Immature natural killer cell (primary cell): ENCODE results near the gene GDPD5. TPM values are rescaled to one million over a fixed set of nuclear protein-coding genes. Genes with fewer than 3 reads are reported as not detected.

Source experiments
- DNase-seq, 3 donors: peaks; one replicate each; pipeline ENCODE4 v3.0.0; 2022; ENCODE audit warnings: mixed read lengths in 1 of 3
- H3K27ac Mint-ChIP-seq, 6 donors: one replicate each; pipeline ENCODE4 v1.8.0; 2020; ENCODE audit warnings: mixed read lengths in 6 of 6, mild to moderate bottlenecking in 5 of 6, inconsistent platforms in 4 of 6, moderate library complexity in 3 of 6
- H3K27me3 Mint-ChIP-seq, 3 donors: one replicate each; pipeline ENCODE4 v1.8.0; 2020 to 2021; ENCODE audit warnings: low read depth in 3 of 3, mild to moderate bottlenecking in 3 of 3, mixed read lengths in 3 of 3, moderate library complexity in 3 of 3, inconsistent platforms in 1 of 3
- H3K36me3 Mint-ChIP-seq, 3 donors: one replicate each; pipeline ENCODE4 v1.8.0; 2020; ENCODE audit warnings: mixed read lengths in 3 of 3, inconsistent platforms in 2 of 3, mild to moderate bottlenecking in 2 of 3
- H3K4me1 Mint-ChIP-seq, 2 donors: one replicate each; pipeline ENCODE4 v1.8.0; 2020; ENCODE audit warnings: inconsistent platforms in 2 of 2, mild to moderate bottlenecking in 2 of 2, mixed read lengths in 2 of 2, moderate library complexity in 1 of 2
- H3K4me3 Mint-ChIP-seq, 5 donors: one replicate each; pipeline ENCODE4 v1.8.0; 2020; ENCODE audit warnings: mild to moderate bottlenecking in 5 of 5, mixed read lengths in 5 of 5, inconsistent platforms in 3 of 5, moderate library complexity in 3 of 5
- H3K9me3 Mint-ChIP-seq, 6 donors: one replicate each; pipeline ENCODE4 v1.8.0; 2020; ENCODE audit warnings: mild to moderate bottlenecking in 6 of 6, mixed read lengths in 6 of 6, inconsistent platforms in 4 of 6, moderate library complexity in 3 of 6
- polyA plus RNA-seq, 3 donors: library from polyadenylated mRNA; unstranded; fragments of 300-500 nt; fragmentation: Illumina TruSeq; gene quantifications; one replicate each; pipeline ENCODE4 v1.2.3, GENCODE V29; 2021

GDPD5 gene
- polyA plus RNA-seq, 3 donors from 2014 or later: 1.8 to 9.2 (median 4.1) TPM

DNA sequence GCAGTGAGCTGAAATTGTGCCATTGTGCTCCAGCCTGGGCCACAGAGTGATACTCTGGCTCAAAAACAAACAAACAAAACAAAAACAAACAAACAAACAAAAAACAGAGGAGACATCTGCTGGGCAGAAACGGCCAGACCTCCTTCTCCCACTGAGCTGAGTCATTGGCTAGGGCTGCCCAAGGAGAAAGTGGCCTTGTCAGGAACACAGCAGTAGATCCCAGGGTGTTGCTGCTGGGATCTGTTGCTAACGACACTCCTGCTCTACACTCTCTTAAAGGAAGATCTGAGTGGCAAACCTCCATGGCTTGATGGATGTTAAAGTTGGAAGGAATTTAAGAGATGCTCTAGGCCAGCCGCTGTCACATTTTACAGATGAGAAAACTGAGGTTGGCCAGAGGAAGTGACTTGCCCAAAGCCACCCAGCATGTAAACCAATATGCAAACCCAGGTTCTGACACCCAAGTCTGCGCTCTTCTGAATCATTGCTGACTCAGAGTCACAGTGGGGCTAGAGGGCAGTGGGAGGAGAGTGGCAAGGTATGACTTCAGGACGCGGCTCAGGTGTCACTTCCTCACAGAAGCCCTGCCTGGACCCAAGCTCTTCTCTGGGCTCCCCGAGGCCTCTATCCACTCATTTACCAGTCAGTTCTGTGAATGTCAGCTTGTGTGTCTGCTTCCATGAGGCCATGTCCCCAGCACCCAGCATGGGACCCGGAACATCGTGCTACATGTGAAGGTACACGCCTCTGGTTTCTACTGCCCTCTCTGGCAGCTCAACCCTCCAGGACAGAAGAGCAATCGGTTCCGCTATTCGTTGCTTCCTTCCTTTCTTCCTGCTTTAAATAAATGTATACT, 11.3 kb upstream of the GDPD5 start:
- Mint-ChIP-seq H3K27ac (peak overlapping the region; percentile 92 to 96 (median 94)), H3K4me3 (peak overlapping the region; percentile 68 to 86 (median 75)), H3K27me3 (peaks cover 3 to 8% (median 7%) of the 10 kb centered on the region in 3 donors), H3K9me3 (no peaks in the 10 kb centered on the region), H3K4me1 (peaks cover 52 to 57% of the 10 kb centered on the region in 2 donors), H3K36me3 (peaks cover 0 to 5% (median 4%) of the 10 kb centered on the region in 3 donors)
- peak; percentile 77 to 85 (median 80) for DNase-seq

DNA sequence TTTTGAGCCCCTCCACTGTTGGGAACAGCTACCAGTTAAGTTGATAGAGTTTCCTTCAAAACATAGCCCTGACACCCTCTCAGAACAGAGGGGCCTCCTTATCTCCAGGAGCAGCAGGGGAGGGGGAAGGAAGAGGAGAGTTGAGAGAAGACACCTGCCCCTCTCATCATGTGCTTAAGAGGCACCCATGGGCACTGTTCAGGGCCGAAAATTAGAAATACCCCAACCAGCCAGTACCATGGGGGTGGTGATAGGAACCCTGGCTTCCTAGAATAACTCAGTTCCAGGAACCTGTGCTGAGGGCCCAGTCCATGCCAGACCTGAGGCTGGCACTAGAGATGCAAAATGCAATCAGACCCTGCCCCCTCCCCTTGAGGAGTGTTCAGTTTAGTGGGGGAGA, 9.3 kb upstream of the GDPD5 start:
- H3K4me3 Mint-ChIP-seq: peak overlapping the region; percentile 3 to 64 (median 29)

DNA sequence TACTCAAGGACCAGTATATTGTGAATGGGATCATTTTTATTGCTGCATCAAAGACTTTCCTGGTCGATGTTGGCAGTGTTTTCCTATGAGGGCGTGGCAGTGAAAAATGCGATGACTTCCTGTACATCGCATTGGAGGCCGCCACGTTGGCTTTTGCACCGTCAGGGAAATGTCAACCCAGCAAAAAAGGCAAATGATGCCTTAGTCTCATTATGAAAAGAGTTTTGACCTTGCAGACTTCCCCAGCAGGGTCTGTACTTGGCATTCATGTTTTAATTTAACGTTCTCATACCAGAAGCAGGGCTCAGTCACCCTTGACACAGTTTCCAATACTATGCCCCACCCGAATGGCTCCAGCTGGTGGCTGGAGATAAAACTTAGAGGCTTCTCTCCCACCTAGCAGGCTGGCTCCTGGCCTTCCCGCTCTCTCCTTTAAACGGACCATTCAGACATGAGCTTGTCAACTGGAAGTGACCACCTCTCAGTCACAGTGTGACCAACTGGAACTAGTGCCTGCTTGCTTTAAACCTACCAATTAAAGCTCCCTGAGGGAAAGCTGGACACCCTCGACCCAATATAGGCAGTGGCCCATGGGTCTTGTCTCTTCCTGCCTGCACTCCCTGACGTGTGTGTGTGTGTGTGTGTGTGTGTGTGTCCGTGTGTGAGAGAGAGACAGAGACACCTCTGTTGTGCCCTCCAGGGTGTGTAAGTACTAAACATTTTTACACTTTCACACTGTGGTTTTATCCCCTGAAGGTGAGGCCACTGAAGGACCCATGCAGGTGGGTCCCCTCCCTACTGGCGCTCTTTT, 8.7 kb upstream of the GDPD5 start:
- Mint-ChIP-seq H3K36me3 (peaks cover 0 to 5% (median 4%) of the 10 kb centered on the region in 3 donors), H3K27ac (peak overlapping the region in 5 of 6 donors; percentile 20 to 73 (median 54)), H3K27me3 (peaks cover 6 to 14% (median 10%) of the 10 kb centered on the region in 3 donors), H3K4me3 (peak overlapping the region; percentile 3 to 64 (median 29)), H3K4me1 (peaks cover 57 to 60% of the 10 kb centered on the region in 2 donors), H3K9me3 (peaks cover 0 to under 1% (median 0%) of the 10 kb centered on the region in 6 donors)
- DNase-seq: no peak

More for the DNA sequence above, 9.3 kb upstream of the GDPD5 start:
- Mint-ChIP-seq H3K4me1 (peaks cover 57 to 60% of the 10 kb centered on the region in 2 donors), H3K36me3 (peaks cover 0 to 5% (median 4%) of the 10 kb centered on the region in 3 donors), H3K27me3 (peaks cover 6 to 15% (median 10%) of the 10 kb centered on the region in 3 donors), H3K27ac (peak overlapping the region in 3 of 6 donors; percentile 54 to 73 (median 65)), H3K9me3 (no peaks in the 10 kb centered on the region)
- DNase-seq: no peak

DNA sequence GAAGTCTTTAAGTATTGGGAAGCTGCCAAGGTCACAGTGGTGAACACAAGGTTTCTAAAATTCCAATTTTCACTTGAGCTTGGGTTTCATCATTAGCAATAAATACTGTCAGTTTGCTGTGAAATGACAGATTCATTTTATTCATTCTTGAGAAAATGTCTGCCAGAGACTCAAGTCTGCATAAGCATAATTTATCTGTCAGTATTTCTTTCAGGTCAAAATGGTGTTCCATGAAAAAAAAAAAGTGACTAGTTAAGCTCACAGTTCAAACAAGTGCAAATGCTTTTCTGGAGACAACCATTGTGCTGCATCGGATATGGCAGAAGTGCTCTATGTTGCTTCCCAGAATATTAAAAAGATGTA, 8.1 kb upstream of the GDPD5 start:
- H3K27ac Mint-ChIP-seq: peak overlapping the region in 1 of 6 donors; percentile 26
- peaks cover 6 to 13% (median 8%) of the 10 kb centered on the region in 3 donors for H3K27me3 Mint-ChIP-seq
- H3K4me3 Mint-ChIP-seq: peak overlapping the region in 2 of 5 donors; percentile 62 to 64
- peaks cover 0 to 1% (median 0%) of the 10 kb centered on the region in 6 donors for H3K9me3 Mint-ChIP-seq
- peaks cover 57 to 60% of the 10 kb centered on the region in 2 donors for H3K4me1 Mint-ChIP-seq
- no peak for DNase-seq
- H3K36me3 Mint-ChIP-seq: peaks cover 0 to 5% (median 0%) of the 10 kb centered on the region in 3 donors

DNA sequence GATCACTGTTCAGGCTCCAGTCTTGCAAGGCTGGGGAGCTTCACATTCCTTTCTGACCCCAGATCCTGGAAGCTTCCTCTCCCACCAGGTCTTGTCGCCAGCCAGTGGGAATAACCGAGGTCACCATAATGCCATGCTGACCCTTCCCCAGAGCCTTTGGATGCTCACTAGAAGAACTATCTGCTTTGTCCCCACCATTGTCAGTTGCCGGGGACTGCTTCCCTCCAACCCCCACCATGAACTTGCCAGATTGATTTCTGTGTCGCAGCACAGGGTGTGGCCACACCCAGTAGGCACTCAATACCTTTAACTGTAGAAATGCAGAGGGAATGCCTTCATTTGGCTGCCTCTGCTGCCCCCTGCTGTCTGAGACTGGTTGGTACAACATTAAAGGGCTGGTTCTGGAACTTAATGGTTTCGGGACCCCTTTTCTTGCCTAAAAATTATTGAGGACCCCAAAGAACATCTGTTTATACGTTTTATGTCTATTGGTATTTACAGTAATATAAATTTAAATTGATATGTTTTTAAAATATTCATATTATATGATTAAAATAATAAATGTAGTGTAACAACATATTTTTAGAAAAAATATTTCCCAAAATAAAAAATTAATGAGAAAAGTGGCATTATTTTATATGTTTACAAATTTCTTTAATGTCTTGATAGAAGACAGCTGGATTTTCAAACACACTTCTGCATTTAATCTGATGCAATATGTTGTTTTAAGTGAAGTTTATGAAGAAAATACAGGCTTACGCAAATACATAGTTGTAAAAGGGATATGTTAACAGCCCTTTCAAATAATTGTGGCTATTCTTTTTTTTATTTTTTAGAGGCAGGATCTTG, 6.7 kb upstream of the GDPD5 start:
- H3K4me1 Mint-ChIP-seq: peaks cover 44 to 46% of the 10 kb centered on the region in 2 donors
- DNase-seq: peak; percentile 73 to 78 (median 75)
- peaks cover 4 to 11% (median 8%) of the 10 kb centered on the region in 3 donors for H3K27me3 Mint-ChIP-seq
- no peaks in the 10 kb centered on the region for H3K36me3 Mint-ChIP-seq
- peak overlapping the region in 3 of 6 donors; percentile 6 to 72 (median 17) for H3K27ac Mint-ChIP-seq
- peaks cover 0 to 1% (median 0%) of the 10 kb centered on the region in 6 donors for H3K9me3 Mint-ChIP-seq
- peak overlapping the region in 2 of 5 donors; percentile 4 to 35 for H3K4me3 Mint-ChIP-seq

DNA sequence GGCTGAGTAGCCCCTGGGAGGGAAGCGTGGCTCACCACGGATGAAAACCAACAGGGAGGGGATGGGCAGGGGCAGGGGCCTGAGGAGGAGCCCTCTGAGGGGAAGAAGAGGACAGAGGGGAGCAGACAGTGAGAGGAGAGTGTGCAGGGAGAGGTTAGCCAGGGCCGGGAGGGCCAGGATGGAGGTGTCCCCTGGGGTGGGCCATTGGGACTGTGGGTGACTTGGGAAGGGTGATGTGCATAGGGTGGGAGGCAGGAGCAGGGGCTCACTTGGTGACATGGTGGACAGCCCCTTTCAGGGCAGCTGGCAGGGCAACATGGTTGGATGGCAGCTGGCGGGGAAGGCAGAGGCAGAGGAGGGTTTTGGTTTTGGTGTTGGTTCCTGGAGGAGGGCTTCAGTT, 5.6 kb upstream of the GDPD5 start:
- Mint-ChIP-seq H3K36me3 (no peaks in the 10 kb centered on the region), H3K4me1 (peaks cover 35 to 41% of the 10 kb centered on the region in 2 donors), H3K27me3 (peaks cover 4 to 9% (median 8%) of the 10 kb centered on the region in 3 donors), H3K4me3 (no peak overlapping the region), H3K9me3 (peaks cover 0 to 1% (median 0%) of the 10 kb centered on the region in 6 donors), H3K27ac (peak overlapping the region in 1 of 6 donors; percentile 57)
- DNase-seq: no peak

DNA sequence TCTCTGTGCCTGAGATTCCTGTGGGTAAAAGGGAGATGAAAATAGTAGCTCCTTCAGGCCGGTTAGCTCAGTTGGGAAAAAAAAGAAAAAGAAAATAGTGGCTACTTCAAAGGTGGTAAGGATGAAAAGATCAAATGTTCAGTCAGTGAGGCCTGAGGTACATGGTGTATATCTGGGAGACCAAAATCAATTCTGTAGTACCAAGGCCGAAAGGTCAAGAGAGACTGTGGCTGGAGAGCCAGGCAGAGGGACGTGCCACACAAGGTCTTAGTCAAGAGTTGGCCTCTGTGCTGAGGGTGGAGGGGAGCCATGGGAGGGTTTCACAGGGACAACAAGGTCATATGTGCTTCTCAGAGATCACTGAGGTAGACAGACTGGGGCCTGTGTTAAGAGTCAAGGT, 4.8 kb upstream of the GDPD5 start:
- peak overlapping the region in 1 of 6 donors; percentile 9 for H3K27ac Mint-ChIP-seq
- no peak overlapping the region for H3K4me3 Mint-ChIP-seq
- H3K36me3 Mint-ChIP-seq: no peaks in the 10 kb centered on the region
- peaks cover 28 to 37% of the 10 kb centered on the region in 2 donors for H3K4me1 Mint-ChIP-seq
- DNase-seq: no peak
- peaks cover 4 to 9% (median 8%) of the 10 kb centered on the region in 3 donors for H3K27me3 Mint-ChIP-seq
- peaks cover 0 to 1% (median 0%) of the 10 kb centered on the region in 6 donors for H3K9me3 Mint-ChIP-seq

DNA sequence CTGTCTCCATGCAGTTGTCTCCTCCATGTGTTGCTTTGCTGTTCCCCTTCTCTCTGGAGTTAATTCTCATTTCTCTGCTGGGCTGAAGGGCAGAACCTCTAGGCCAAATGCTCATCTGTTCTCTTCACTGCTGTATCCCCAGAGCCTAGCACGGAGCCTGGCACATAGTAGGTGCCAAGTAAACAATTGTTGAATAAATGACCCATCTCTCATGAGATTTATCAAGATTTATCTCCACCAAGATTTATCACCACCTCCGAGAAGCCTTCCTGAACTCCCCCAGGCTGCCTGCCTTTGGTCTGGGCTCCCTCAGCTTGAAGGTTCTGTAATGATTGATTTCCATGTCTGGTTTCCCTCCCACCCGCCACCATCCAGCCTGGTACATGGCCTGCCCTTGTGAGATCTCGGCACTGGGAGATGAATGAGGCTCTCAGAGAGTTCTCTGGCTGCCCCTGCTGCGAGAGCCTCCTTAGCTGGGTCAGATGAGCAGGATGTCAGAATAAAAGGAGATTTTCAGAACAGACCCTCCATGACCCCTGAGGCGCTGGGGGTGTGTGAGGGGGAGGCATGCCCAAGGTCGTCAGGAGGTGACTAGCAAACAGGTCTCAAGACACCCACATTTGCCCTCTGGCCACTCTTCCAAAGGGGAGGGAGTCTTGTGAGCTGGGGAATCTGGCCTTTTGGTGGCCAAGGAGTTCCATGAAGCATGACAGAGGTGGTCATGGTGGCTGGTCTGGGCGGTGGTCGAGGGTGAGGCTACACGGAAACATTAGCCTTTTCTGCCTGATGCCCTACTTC, 2.4 kb upstream of the GDPD5 start:
- Mint-ChIP-seq H3K27ac (peak overlapping the region in 2 of 6 donors; percentile 43 to 60), H3K4me1 (peaks cover 27 to 35% of the 10 kb centered on the region in 2 donors), H3K9me3 (peaks cover 0 to 1% (median 0%) of the 10 kb centered on the region in 6 donors), H3K4me3 (peak overlapping the region in 4 of 5 donors; percentile 23 to 87 (median 64)), H3K27me3 (peaks cover 8 to 16% (median 15%) of the 10 kb centered on the region in 3 donors), H3K36me3 (no peaks in the 10 kb centered on the region)
- no peak for DNase-seq

DNA sequence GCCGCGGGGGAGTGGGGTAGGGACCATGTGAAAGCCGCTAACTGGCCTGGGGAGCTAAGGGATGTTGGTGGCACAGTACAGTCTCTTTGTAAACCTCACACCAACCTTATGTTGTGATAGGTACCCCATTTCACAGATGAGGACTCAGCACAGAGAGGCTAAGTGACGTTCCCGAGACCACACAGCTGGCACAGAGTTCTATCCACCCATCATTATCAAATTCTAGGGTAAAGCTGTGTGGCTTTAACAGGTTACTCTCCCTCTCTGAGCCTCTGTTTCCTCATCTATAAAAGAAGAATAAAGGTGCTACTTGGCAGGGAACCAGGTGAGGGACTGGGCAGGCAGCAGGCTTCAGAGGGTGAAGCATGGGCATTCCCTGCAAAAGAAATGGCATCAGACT, 1.4 kb upstream of the GDPD5 start:
- H3K4me1 Mint-ChIP-seq: peaks cover 23 to 32% of the 10 kb centered on the region in 2 donors
- peaks cover 0 to 1% (median 0%) of the 10 kb centered on the region in 6 donors for H3K9me3 Mint-ChIP-seq
- peak overlapping the region; percentile 69 to 87 (median 70) for H3K4me3 Mint-ChIP-seq
- DNase-seq: no peak
- H3K27me3 Mint-ChIP-seq: peaks cover 5 to 18% (median 15%) of the 10 kb centered on the region in 3 donors
- no peaks in the 10 kb centered on the region for H3K36me3 Mint-ChIP-seq
- H3K27ac Mint-ChIP-seq: peak overlapping the region in 4 of 6 donors; percentile 19 to 58 (median 38)

DNA sequence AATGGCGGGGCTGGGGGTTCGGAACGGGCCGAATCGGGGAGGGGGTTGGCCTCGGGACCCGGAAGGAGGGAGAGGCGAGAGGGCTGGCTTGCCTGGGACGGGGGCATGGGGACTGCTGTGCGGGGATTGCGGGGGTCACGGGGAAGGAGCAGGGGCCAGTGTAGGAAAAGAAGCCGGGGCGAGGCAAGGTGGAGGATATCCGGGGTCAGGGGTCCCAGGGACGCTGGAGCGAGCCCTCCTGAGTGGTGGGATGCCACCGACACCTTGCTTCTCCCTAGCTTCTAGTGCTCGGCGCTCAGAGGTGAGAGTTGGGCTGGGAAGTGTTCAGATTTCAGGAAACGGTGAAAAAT, 426 bp upstream of the GDPD5 start:
- Mint-ChIP-seq H3K9me3 (peaks cover 0 to 1% (median 0%) of the 10 kb centered on the region in 6 donors), H3K36me3 (no peaks in the 10 kb centered on the region), H3K4me3 (peak overlapping the region; percentile 69 to 87 (median 70)), H3K27ac (peak overlapping the region in 3 of 6 donors; percentile 55 to 68 (median 60)), H3K4me1 (peaks cover 19 to 27% of the 10 kb centered on the region in 2 donors), H3K27me3 (peaks cover 3 to 18% (median 12%) of the 10 kb centered on the region in 3 donors)
- DNase-seq: no peak

DNA sequence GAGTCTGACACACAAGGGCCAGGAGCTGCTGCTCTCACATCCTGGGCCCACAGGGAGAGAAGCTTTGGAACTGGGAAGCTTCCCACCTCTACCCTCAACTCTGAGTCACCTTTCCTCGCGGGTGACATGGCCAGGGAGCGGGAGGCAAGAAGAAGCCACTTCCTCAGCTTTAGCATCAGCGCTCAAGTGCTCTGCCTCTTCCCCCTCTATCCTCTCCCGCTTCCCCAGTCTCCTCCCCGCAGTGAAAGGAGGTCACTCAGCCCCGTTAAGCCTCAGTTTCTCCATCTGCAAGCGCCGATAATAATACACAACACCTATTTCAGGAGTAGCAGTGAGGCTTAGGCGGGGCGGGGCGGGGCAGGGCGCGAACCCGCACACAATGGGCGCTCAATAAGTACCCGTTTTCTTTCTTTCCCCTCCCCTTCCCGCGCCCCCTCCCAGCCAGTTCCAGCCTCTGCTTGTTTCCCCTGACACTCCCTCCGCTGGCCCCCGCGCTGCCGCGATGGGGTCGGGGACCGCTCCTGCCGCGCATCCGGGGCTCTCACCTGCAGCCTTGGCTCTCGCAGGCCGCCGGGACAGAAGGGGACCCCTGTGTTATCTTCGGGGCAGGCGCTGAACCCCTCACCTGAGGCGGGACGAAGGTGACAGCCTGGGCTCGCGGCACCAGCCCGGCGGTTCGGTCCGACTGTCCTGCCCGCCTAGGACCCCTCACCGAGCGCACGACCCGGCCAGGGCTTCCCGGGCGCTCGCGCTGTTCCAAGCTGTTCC, 892 bp downstream of the GDPD5 start:
- Mint-ChIP-seq H3K4me1 (peaks cover 19 to 27% of the 10 kb centered on the region in 2 donors), H3K9me3 (peaks cover 0 to 1% (median 0%) of the 10 kb centered on the region in 6 donors), H3K36me3 (no peaks in the 10 kb centered on the region), H3K27me3 (peaks cover 2 to 14% (median 11%) of the 10 kb centered on the region in 3 donors), H3K4me3 (peak overlapping the region; percentile 83 to 92 (median 86)), H3K27ac (peak overlapping the region in 2 of 6 donors; percentile 65 to 83)
- DNase-seq: peak in 2 of 3 donors; percentile 17 to 28
